Effector memory CD8-positive, alpha-beta T cell (primary cell): ENCODE results near the gene ZNF841.
"Not testable (repeated sequence)": the region's sequence is repeated elsewhere in the genome, so short reads cannot be mapped to it uniquely, and the experiment has no call there.

Experiments
- ATAC-seq: fragments of 150-1000 bp; cut with Tn5 transposase; replicated peaks from 2 replicates; pipeline ENCODE4 v1.10.0; 2021; ENCODE audit warnings: mild to moderate bottlenecking, moderate library complexity
- DNase-seq, 3 experiments: peaks; one replicate each; pipeline ENCODE4 v3.0.0; 2021
- H3K27ac Mint-ChIP-seq, 2 donors: one replicate each; pipeline ENCODE4 v1.8.0; 2022; ENCODE audit warnings: mild to moderate bottlenecking in 2 of 2, mixed read lengths in 2 of 2, moderate library complexity in 2 of 2
- H3K27me3 Mint-ChIP-seq, 2 donors: one replicate each; pipeline ENCODE4 v1.8.0; 2022; ENCODE audit warnings: mixed read lengths in 2 of 2
- H3K36me3 Mint-ChIP-seq: one replicate; pipeline ENCODE4 v1.8.0; 2022; ENCODE audit warnings: mild to moderate bottlenecking, moderate library complexity, mixed read lengths; ENCODE audit not compliant: insufficient read depth
- H3K4me1 Mint-ChIP-seq, 2 donors: one replicate each; pipeline ENCODE4 v1.8.0; 2022; ENCODE audit warnings: low read depth in 2 of 2, mixed read lengths in 2 of 2
- H3K4me3 Mint-ChIP-seq, 2 donors: one replicate each; pipeline ENCODE4 v1.8.0; 2022; ENCODE audit warnings: mild to moderate bottlenecking in 2 of 2, mixed read lengths in 2 of 2, moderate library complexity in 2 of 2
- H3K9me3 Mint-ChIP-seq, 2 donors: one replicate each; pipeline ENCODE4 v1.8.0; 2022; ENCODE audit warnings: mixed read lengths in 2 of 2

Gene ZNF841

GRCh38 chr19:52102782-52103181 is 7.2 kb upstream of the ZNF841 start:
- H3K4me1 Mint-ChIP-seq, result no peaks in the 10 kb centered on the region
- H3K4me3 Mint-ChIP-seq, result no peak overlapping the region
- DNase-seq, result no peak
- peaks cover 10 to 14% of the 10 kb centered on the region in 2 donors for H3K9me3 Mint-ChIP-seq
- H3K27me3 Mint-ChIP-seq, result peaks cover 0 to 5% of the 10 kb centered on the region in 2 donors
- no peak overlapping the region for H3K27ac Mint-ChIP-seq
- no peaks in the 10 kb centered on the region for H3K36me3 Mint-ChIP-seq
- no peak for ATAC-seq

DNA sequence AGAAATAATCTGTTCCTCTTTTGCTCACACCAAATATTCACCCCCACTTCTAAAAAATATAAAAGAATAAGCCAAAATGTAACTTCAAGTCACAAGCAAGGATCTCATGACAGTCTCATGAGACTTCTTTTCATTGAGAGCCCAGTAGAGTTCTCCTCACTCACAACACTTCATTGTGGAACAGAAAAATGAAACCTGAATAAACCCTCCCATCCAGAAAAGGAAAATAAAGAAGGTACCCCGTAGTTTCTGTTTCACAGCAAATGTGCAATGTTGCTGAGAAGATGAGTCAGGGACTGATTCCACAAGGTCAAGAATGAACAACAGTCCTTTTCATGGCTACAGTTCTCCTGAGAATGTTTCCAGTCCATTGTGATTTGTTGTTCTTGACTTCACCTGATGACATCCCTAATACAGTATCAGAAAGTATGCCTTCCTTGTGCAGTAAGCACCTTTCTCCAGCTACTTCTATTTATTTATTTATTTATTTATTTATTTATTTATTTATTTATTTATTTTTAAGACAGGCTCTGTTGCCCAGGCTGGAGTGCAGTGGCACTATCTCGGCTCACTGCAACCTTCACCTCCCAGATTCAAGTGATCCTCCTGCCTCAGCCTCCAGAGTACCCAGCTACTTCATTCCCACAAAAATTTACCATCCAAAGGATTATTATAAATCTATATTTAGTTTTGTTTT is 6.4 kb upstream of the ZNF841 start:
- ATAC-seq (no peak), DNase-seq (no peak)
- H3K27ac Mint-ChIP-seq, result no peak overlapping the region
- H3K4me3 Mint-ChIP-seq, result no peak overlapping the region
- H3K27me3 Mint-ChIP-seq, result peaks cover 0 to 5% of the 10 kb centered on the region in 2 donors
- no peaks in the 10 kb centered on the region for H3K36me3 Mint-ChIP-seq
- H3K9me3 Mint-ChIP-seq, result peaks cover 4 to 7% of the 10 kb centered on the region in 2 donors
- no peaks in the 10 kb centered on the region for H3K4me1 Mint-ChIP-seq

DNA sequence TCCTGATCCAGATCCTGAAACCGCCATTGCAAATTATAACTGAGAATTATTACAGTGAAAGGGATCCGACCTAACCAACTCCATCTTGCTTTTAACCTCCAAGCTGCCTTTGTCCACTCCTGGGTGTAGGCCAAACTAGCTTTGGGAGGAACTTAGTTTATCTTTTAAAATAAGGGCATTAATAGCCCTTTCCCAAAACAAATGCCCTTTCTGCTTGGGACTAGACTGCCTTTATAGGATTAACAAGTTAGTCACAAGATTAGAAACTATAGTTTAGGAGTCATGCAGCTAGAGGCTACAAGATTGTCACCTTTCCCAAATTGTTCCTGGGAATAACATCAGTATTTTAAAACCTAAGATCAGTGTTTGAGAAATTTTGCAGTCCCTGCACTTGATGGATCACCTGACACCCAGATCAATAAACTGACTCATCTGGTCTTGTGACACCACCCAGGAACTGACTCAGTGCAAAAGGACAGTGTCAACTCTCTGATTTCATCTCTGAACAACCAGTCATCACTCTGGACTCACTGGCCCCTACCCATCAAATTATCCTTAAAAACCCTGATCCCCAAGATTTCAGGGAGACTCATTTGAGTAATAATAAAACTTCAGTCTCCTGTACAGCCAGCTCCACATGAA is 4.1 kb upstream of the ZNF841 start:
- DNase-seq, result no peak

GRCh38 chr19:52096416-52096815 is 851 bp upstream of the ZNF841 start:
- Mint-ChIP-seq H3K4me1 (peaks cover 25 to 40% of the 10 kb centered on the region in 2 donors), H3K36me3 (peaks cover 12% of the 10 kb centered on the region), H3K4me3 (peak overlapping the region; percentile 92 to 97)
- not testable (repeated sequence) for ATAC-seq, H3K9me3 Mint-ChIP-seq, DNase-seq, H3K27ac Mint-ChIP-seq, H3K27me3 Mint-ChIP-seq

More for the DNA sequence above, 4.1 kb upstream of the ZNF841 start:
- Mint-ChIP-seq H3K4me3 (no peak overlapping the region), H3K36me3 (peaks cover 7% of the 10 kb centered on the region), H3K9me3 (peaks cover 3 to 7% of the 10 kb centered on the region in 2 donors), H3K4me1 (peaks cover 9 to 14% of the 10 kb centered on the region in 2 donors), H3K27ac (no peak overlapping the region), H3K27me3 (peaks cover 0 to 5% of the 10 kb centered on the region in 2 donors)
- ATAC-seq, result no peak

- Mint-ChIP-seq H3K9me3 (peaks cover 5 to 7% of the 10 kb centered on the region in 2 donors), H3K27ac (peak overlapping the region; percentile 95 to 98), H3K36me3 (peaks cover 15% of the 10 kb centered on the region), H3K27me3 (no peaks in the 10 kb centered on the region), H3K4me1 (peaks cover 32 to 57% of the 10 kb centered on the region in 2 donors), H3K4me3 (peak overlapping the region; percentile 92 to 97)
- ATAC-seq (no peak), DNase-seq (no peak)
These were observed 937 bp downstream of the ZNF841 start for GRCh38 chr19:52094526-52095130.

GRCh38 chr19:52086481-52086880 is 9.1 kb downstream of the ZNF841 start:
- no peak overlapping the region for H3K4me3 Mint-ChIP-seq
- no peak for ATAC-seq
- DNase-seq, result no peak
- peaks cover 59% of the 10 kb centered on the region for H3K36me3 Mint-ChIP-seq
- peaks cover 13 to 36% of the 10 kb centered on the region in 2 donors for H3K4me1 Mint-ChIP-seq
- H3K27ac Mint-ChIP-seq, result peak overlapping the region in 1 of 2 donors; percentile 5
- H3K9me3 Mint-ChIP-seq, result peaks cover 0 to 3% of the 10 kb centered on the region in 2 donors
- no peaks in the 10 kb centered on the region for H3K27me3 Mint-ChIP-seq

DNA sequence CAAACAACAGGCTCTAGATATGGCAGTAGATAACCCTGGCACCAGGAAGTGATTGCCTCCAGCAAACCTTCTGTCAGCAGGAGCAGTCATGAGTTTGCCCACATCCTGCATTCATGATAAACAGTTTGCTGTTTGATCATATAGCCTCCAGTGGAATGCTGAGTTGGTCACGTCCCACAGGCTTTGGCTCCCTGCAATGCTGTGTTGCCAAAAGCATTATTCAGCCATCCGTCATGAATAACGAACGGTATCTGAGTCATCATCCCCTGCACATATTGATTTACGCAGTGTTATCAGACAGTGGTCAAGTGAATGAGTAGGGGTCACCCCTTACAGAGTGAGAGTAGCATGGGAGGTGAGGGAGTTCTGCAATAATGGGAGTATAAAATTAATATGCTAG is 25.1 kb downstream of the ZNF841 start:
- peaks cover 74% of the 10 kb centered on the region for H3K36me3 Mint-ChIP-seq
- no peak overlapping the region for H3K4me3 Mint-ChIP-seq
- peaks cover 30 to 42% of the 10 kb centered on the region in 2 donors for H3K9me3 Mint-ChIP-seq
- ATAC-seq (no peak), DNase-seq (no peak)
- H3K4me1 Mint-ChIP-seq, result peaks cover 0 to 3% of the 10 kb centered on the region in 2 donors
- no peak overlapping the region for H3K27ac Mint-ChIP-seq
- no peaks in the 10 kb centered on the region for H3K27me3 Mint-ChIP-seq

DNA sequence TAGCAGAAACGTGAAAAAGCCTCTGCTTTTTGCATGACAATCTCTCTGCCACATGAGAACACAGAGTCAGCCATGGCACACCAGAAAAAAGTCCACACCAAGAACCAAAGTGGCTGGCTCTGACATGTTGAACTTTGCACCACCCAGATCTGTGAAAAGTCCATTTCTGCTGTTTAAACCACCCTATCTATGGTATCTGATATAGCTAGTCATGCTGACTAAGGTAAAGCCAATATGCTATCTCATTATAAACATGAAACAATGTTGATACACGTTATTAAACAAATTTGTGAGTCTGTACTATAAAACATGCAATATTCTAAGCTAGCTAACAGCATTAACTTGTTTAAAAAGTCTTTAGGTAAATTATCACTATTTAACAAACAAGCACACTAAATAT is 25.9 kb downstream of the ZNF841 start:
- DNase-seq, result no peak
- peaks cover 67% of the 10 kb centered on the region for H3K36me3 Mint-ChIP-seq
- H3K4me3 Mint-ChIP-seq, result no peak overlapping the region
- no peak for ATAC-seq
- peaks cover 28 to 34% of the 10 kb centered on the region in 2 donors for H3K9me3 Mint-ChIP-seq
- no peaks in the 10 kb centered on the region for H3K27me3 Mint-ChIP-seq
- peaks cover 0 to 3% of the 10 kb centered on the region in 2 donors for H3K4me1 Mint-ChIP-seq
- H3K27ac Mint-ChIP-seq, result no peak overlapping the region

DNA sequence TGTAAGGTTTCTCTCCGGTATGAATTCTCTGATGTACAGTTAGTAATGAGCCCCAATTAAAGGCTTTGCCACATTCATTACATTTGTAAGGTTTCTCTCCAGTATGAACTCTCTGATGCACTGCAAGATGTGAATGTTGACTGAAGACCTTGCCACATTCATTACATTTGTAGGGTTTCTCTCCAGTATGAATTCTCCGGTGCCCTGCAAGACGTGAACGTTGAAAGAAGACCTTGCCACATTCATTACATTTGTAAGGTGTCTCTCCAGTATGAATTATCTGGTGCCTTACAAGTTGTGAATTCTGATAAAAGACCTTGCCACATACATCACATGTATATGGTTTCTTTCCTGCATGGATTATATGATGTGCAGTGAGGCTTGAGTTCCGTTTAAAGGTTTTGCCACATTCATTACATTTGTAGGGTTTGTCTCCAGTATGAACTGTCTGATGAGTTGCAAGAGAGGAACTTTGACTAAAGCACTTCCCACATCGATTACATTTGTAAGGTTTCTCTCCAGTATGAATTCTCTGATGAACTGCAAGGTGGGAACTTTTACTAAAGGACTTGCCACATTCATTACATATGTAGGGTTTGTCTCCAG is 29.2 kb downstream of the ZNF841 start:
- DNase-seq (no peak), ATAC-seq (no peak)
- peaks cover 0 to 3% of the 10 kb centered on the region in 2 donors for H3K4me1 Mint-ChIP-seq
- no peaks in the 10 kb centered on the region for H3K27me3 Mint-ChIP-seq
- no peak overlapping the region for H3K4me3 Mint-ChIP-seq
- peaks cover 38% of the 10 kb centered on the region for H3K36me3 Mint-ChIP-seq
- peaks cover 19 to 28% of the 10 kb centered on the region in 2 donors for H3K9me3 Mint-ChIP-seq
- no peak overlapping the region for H3K27ac Mint-ChIP-seq

DNA sequence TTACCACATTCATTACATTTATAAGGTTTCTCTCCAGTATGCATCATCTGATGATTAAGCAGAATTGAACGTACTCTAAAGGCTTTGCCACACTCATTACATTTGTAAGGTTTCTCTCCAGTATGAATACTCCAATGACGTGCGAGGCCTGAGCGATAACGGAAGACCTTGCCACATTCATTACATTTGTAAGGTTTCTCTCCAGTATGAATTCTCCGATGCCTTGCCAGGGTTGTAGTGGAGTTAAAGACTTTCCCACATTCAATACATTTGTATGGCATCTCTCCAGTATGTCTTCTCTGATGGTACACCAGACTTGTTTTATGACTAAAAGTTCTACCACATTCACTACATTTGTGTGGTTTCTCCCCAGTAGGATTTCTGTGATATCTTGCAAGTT is 30.2 kb downstream of the ZNF841 start:
- ATAC-seq (no peak), DNase-seq (no peak)
- H3K27ac Mint-ChIP-seq, result no peak overlapping the region
- H3K4me1 Mint-ChIP-seq, result no peaks in the 10 kb centered on the region
- peaks cover 19 to 24% of the 10 kb centered on the region in 2 donors for H3K9me3 Mint-ChIP-seq
- no peak overlapping the region for H3K4me3 Mint-ChIP-seq
- H3K27me3 Mint-ChIP-seq, result no peaks in the 10 kb centered on the region
- peaks cover 30% of the 10 kb centered on the region for H3K36me3 Mint-ChIP-seq

DNA sequence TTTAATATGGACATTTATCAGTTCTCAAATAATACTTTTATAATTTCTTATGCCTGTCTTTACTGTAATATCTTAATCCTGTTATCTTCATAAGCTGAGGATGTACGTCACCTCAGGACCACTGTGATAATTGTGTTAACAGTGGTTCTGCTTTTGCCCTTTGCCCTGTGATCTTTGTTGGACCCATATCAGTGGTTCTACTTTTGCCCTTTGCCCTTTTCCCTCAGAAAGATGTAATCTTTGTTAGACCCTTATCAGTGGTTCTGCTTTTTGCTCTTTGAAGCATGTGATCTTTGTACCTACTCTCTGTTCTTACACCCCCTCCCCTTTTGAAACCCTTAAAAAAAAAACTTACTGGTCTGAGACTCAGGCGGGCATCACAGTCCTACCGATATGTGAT is 39.1 kb downstream of the ZNF841 start:
- DNase-seq, ATAC-seq, H3K4me1 Mint-ChIP-seq, H3K27me3 Mint-ChIP-seq, H3K4me3 Mint-ChIP-seq, H3K36me3 Mint-ChIP-seq, H3K27ac Mint-ChIP-seq: not testable (repeated sequence)
- peaks cover 16 to 42% of the 10 kb centered on the region in 2 donors for H3K9me3 Mint-ChIP-seq

- peaks cover 10 to 38% of the 10 kb centered on the region in 2 donors for H3K9me3 Mint-ChIP-seq
- H3K4me3 Mint-ChIP-seq, result not testable (repeated sequence)
- H3K36me3 Mint-ChIP-seq, result peaks cover 14% of the 10 kb centered on the region
These were observed 43.8 kb downstream of the ZNF841 start for GRCh38 chr19:52051736-52052135.

More at GRCh38 chr19:52051736-52052135, 43.8 kb downstream of the ZNF841 start:
- not testable (repeated sequence) for ATAC-seq, H3K27ac Mint-ChIP-seq, H3K27me3 Mint-ChIP-seq, DNase-seq
- peaks cover 8 to 22% of the 10 kb centered on the region in 2 donors for H3K4me1 Mint-ChIP-seq
